HUES48 (cell line): Measurements from ENCODE around the gene FILIP1.

Experiments used
- H3K27ac ChIP-seq: one replicate; pipeline ENCODE4 v1.7.0; 2013; ENCODE audit warnings: low read depth, low read length, inconsistent platforms
- H3K27me3 ChIP-seq: 2 replicates; pipeline ENCODE4 v1.6.1; 2013; ENCODE audit warnings: mild to moderate bottlenecking, low read length; ENCODE audit not compliant: control insufficient read depth, insufficient read depth
- H3K36me3 ChIP-seq: 2 replicates; pipeline ENCODE4 v1.6.1; 2013; ENCODE audit warnings: low read length; ENCODE audit not compliant: control insufficient read depth, insufficient read depth
- H3K4me1 ChIP-seq: 2 replicates; pipeline ENCODE4 v1.6.1; 2013; ENCODE audit warnings: mild to moderate bottlenecking, low read length; ENCODE audit not compliant: control insufficient read depth, insufficient read depth
- H3K4me3 ChIP-seq: 2 replicates; pipeline ENCODE4 v1.5.1; 2013; ENCODE audit warnings: mild to moderate bottlenecking, low read depth, low read length
- H3K9ac ChIP-seq: 2 replicates; pipeline ENCODE4 v1.6.1; 2013; ENCODE audit warnings: mild to moderate bottlenecking, low read depth, low read length, moderate library complexity
- H3K9me3 ChIP-seq: 2 replicates; pipeline ENCODE4 v1.6.1; 2013; ENCODE audit warnings: low read length; ENCODE audit not compliant: control insufficient read depth, insufficient read depth

Gene FILIP1

GRCh38 chr6:75317503-75318206 lies 175.9 kb downstream of the FILIP1 start:
- no peaks in the 10 kb centered on the region for H3K36me3 ChIP-seq
- no peaks in the 10 kb centered on the region for H3K27me3 ChIP-seq
- H3K27ac ChIP-seq: peak overlapping the region; percentile 17
- H3K4me3 ChIP-seq: no peak overlapping the region
- H3K9ac ChIP-seq: no peak overlapping the region
- peaks cover 9% of the 10 kb centered on the region for H3K4me1 ChIP-seq
- H3K9me3 ChIP-seq: no peaks in the 10 kb centered on the region

- peaks cover 9% of the 10 kb centered on the region for H3K4me1 ChIP-seq
- no peak overlapping the region for H3K4me3 ChIP-seq
- no peaks in the 10 kb centered on the region for H3K9me3 ChIP-seq
- no peak overlapping the region for H3K9ac ChIP-seq
- no peak overlapping the region for H3K27ac ChIP-seq
- no peaks in the 10 kb centered on the region for H3K27me3 ChIP-seq
- H3K36me3 ChIP-seq: no peaks in the 10 kb centered on the region
These were observed 177.6 kb downstream of the FILIP1 start for GRCh38 chr6:75315978-75316377.

GRCh38 chr6:75308250-75308988 lies 185.2 kb downstream of the FILIP1 start:
- H3K9me3 ChIP-seq: no peaks in the 10 kb centered on the region
- no peaks in the 10 kb centered on the region for H3K36me3 ChIP-seq
- H3K27ac ChIP-seq: no peak overlapping the region
- H3K4me1 ChIP-seq: peaks cover 15% of the 10 kb centered on the region
- H3K9ac ChIP-seq: no peak overlapping the region
- H3K4me3 ChIP-seq: no peak overlapping the region
- no peaks in the 10 kb centered on the region for H3K27me3 ChIP-seq

- H3K27ac ChIP-seq: no peak overlapping the region
- H3K36me3 ChIP-seq: no peaks in the 10 kb centered on the region
- H3K27me3 ChIP-seq: no peaks in the 10 kb centered on the region
- no peaks in the 10 kb centered on the region for H3K9me3 ChIP-seq
- H3K4me1 ChIP-seq: peaks cover 15% of the 10 kb centered on the region
- no peak overlapping the region for H3K4me3 ChIP-seq
- H3K9ac ChIP-seq: no peak overlapping the region
These were observed 186.1 kb downstream of the FILIP1 start for GRCh38 chr6:75307364-75308004.

GRCh38 chr6:75306064-75306463 lies 187.5 kb downstream of the FILIP1 start:
- Histone ChIP-seq H3K9me3 (no peaks in the 10 kb centered on the region), H3K9ac (no peak overlapping the region), H3K4me1 (peaks cover 15% of the 10 kb centered on the region), H3K36me3 (no peaks in the 10 kb centered on the region), H3K27me3 (no peaks in the 10 kb centered on the region), H3K27ac (no peak overlapping the region), H3K4me3 (no peak overlapping the region)

GRCh38 chr6:75305573-75305972 lies 188.0 kb downstream of the FILIP1 start:
- Histone ChIP-seq H3K36me3 (no peaks in the 10 kb centered on the region), H3K9me3 (no peaks in the 10 kb centered on the region), H3K9ac (no peak overlapping the region), H3K4me1 (peaks cover 16% of the 10 kb centered on the region), H3K4me3 (no peak overlapping the region), H3K27ac (no peak overlapping the region), H3K27me3 (no peaks in the 10 kb centered on the region)

GRCh38 chr6:75302280-75302679 lies 191.3 kb downstream of the FILIP1 start:
- peaks cover 11% of the 10 kb centered on the region for H3K4me1 ChIP-seq
- H3K9ac ChIP-seq: no peak overlapping the region
- H3K4me3 ChIP-seq: no peak overlapping the region
- H3K36me3 ChIP-seq: no peaks in the 10 kb centered on the region
- H3K9me3 ChIP-seq: no peaks in the 10 kb centered on the region
- H3K27me3 ChIP-seq: no peaks in the 10 kb centered on the region
- H3K27ac ChIP-seq: no peak overlapping the region

GRCh38 chr6:75301537-75301936 lies 192.1 kb downstream of the FILIP1 start:
- Histone ChIP-seq H3K4me1 (peaks cover 11% of the 10 kb centered on the region), H3K9me3 (no peaks in the 10 kb centered on the region), H3K27me3 (no peaks in the 10 kb centered on the region), H3K9ac (no peak overlapping the region; the same call in 1 of the 2 replicates), H3K27ac (no peak overlapping the region), H3K36me3 (no peaks in the 10 kb centered on the region), H3K4me3 (no peak overlapping the region)

GRCh38 chr6:75301088-75301487 lies 192.5 kb downstream of the FILIP1 start:
- Histone ChIP-seq H3K36me3 (no peaks in the 10 kb centered on the region), H3K27me3 (no peaks in the 10 kb centered on the region), H3K9ac (no peak overlapping the region), H3K27ac (no peak overlapping the region), H3K9me3 (no peaks in the 10 kb centered on the region), H3K4me3 (no peak overlapping the region), H3K4me1 (peaks cover 11% of the 10 kb centered on the region)

GRCh38 chr6:75300531-75300855 lies 193.1 kb downstream of the FILIP1 start:
- H3K9me3 ChIP-seq: no peaks in the 10 kb centered on the region
- H3K27ac ChIP-seq: no peak overlapping the region
- peaks cover 11% of the 10 kb centered on the region for H3K4me1 ChIP-seq
- H3K9ac ChIP-seq: no peak overlapping the region
- no peak overlapping the region for H3K4me3 ChIP-seq
- no peaks in the 10 kb centered on the region for H3K27me3 ChIP-seq
- no peaks in the 10 kb centered on the region for H3K36me3 ChIP-seq
